HEK293T (cell line): ENCODE measurements around the gene TPCN1.

ENCODE experiments used
- ARNT ChIP-seq: fragments of 450-650 bp; IDR thresholded peaks from 2 replicates; pipeline ENCODE4 v1.6.1; 2017; ENCODE audit warnings: mild to moderate bottlenecking
- FOXK2 ChIP-seq: fragments of 450-650 bp; IDR thresholded peaks from 2 replicates; pipeline ENCODE4 v1.6.1; 2016; ENCODE audit warnings: mild to moderate bottlenecking
- FOXM1 ChIP-seq: fragments of 450-650 bp; IDR thresholded peaks from 2 replicates; pipeline ENCODE4 v1.6.1; 2017; ENCODE audit warnings: mild to moderate bottlenecking, borderline replicate concordance
- LEF1 ChIP-seq: fragments of 450-650 bp; IDR thresholded peaks from 2 replicates; pipeline ENCODE4 v1.6.1; 2017; ENCODE audit warnings: mild to moderate bottlenecking, borderline replicate concordance
- NFRKB ChIP-seq: fragments of 450-650 bp; IDR thresholded peaks from 2 replicates; pipeline ENCODE4 v1.6.1; 2016; ENCODE audit warnings: mild to moderate bottlenecking, moderate library complexity
- PKNOX1 ChIP-seq: fragments of 450-650 bp; IDR thresholded peaks from 2 replicates; pipeline ENCODE4 v1.6.1; 2016
- SUZ12 ChIP-seq: fragments of 450-650 bp; IDR thresholded peaks from 2 replicates; pipeline ENCODE4 v1.6.1; 2016; ENCODE audit warnings: mild to moderate bottlenecking
- TARDBP ChIP-seq: fragments of 450-650 bp; IDR thresholded peaks from 2 replicates; pipeline ENCODE4 v1.6.1; 2016

DNA sequence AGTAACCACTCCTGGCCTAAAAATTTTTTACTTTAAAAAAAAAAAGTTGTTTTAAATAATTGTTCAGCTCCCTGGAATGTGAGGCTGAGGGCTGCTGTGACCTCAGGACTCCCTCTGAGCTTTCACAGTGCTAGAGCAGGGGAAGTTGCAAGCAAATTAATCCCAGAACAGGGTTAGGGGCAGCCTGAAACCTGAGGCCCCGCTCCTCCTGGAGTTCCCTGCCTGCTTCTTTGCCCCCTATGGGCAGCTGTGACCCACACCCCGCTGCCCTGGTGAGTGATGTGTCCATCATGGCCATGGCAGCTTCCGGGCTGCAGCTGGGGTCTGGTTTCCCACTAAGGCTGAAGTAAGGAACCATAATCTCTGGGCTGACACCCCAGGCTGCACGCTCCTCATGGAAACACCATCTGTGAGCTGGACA is 26.3 kb upstream of the TPCN1 start:
- TF ChIP-seq FOXK2 (no peak), SUZ12 (no peak), TARDBP (no peak), FOXM1 (no peak), LEF1 (no peak), ARNT (no peak), NFRKB (no peak), PKNOX1 (no peak)
